Left lung (tissue), 10 donors: Measurements from ENCODE around the gene CCN6. TPM values are rescaled to one million over a fixed set of nuclear protein-coding genes. Genes with fewer than 3 reads are reported as not detected.
A peak's percentile ranks its signal among the peaks of the same experiment; 100 is the strongest.
"Not testable (repeated sequence)": the region's sequence is repeated elsewhere in the genome, so short reads cannot be mapped to it uniquely, and the experiment has no call there.

Experiments
- ATAC-seq: fragments of 200-7000 bp; cut with Tn5 transposase; one replicate; pipeline ENCODE4 v1.9.1; 2020; ENCODE audit warnings: moderate library complexity
- DNase-seq, 4 donors: peaks; one replicate each; pipeline ENCODE4 v3.0.0-alpha.2; 2013 to 2020
- H3K27ac ChIP-seq, 2 donors: fragments of 200-600 bp; sonication (generic) in 1 of 2; one replicate each; pipeline versions ENCODE4 v1.5.0 to v1.8.0; 2020 to 2021
- H3K27me3 ChIP-seq, 2 donors: fragments of 200-600 bp; sonication (generic) in 1 of 2; one replicate each; pipeline versions ENCODE4 v1.5.0 to v1.8.0; 2020 to 2021
- H3K36me3 ChIP-seq, 2 donors: fragments of 200-600 bp; sonication (generic) in 1 of 2; one replicate each; pipeline versions ENCODE4 v1.5.0 to v1.8.0; 2020 to 2021
- H3K4me1 ChIP-seq, 2 donors: fragments of 200-600 bp; one replicate each; pipeline ENCODE4 v1.8.0; 2021
- H3K4me3 ChIP-seq, 2 donors: fragments of 200-600 bp; sonication (generic) in 1 of 2; one replicate each; pipeline versions ENCODE4 v1.5.0 to v1.8.0; 2020 to 2021; ENCODE audit warnings: mild to moderate bottlenecking in 1 of 2
- H3K9me3 ChIP-seq, 2 donors: fragments of 200-600 bp; sonication (generic) in 1 of 2; one replicate each; pipeline versions ENCODE4 v1.5.0 to v1.8.0; 2020 to 2021
- CTCF ChIP-seq, 2 donors: fragments of 200-600 bp; sonication (generic) in 1 of 2; IDR thresholded peaks; one replicate each; pipeline versions ENCODE4 v1.5.0 to v1.8.0; 2021; ENCODE audit warnings: antibody characterized with exemption in 2 of 2
- intact Hi-C, 2 donors: fragments of 100-400 bp; cut with DNase I; formaldehyde crosslinking; loops; one replicate each; pipeline versions ENCODE4 v1.11.2 to v1.14.2; 2022
- polyA plus RNA-seq, 6 donors: library from polyadenylated mRNA; unstranded; fragments of 120-200 nt; gene quantifications; one replicate each; pipeline ENCODE4 v1.2.1, GENCODE V29; 2013; ENCODE audit not compliant: insufficient read length in 6 of 6
- total RNA-seq, 2 donors: library from RNA; stranded (reverse); fragmentation: NEBNext Ultra II Directional; extraction: Animal tissue kit (Norgen Biotek cat#: 25700); gene quantifications; one replicate each; pipeline ENCODE4 v1.2.1, GENCODE V29; 2021
- donor health status: DM: no; HTN: yes; CAD: no.
- donor health status: DM: no; HTN: no; CAD: no.

Gene CCN6
- total and polyA plus RNA-seq, 8 donors = 0.21 to 0.55 (median 0.37) TPM; not detected in 2

GRCh38 chr6:112041535-112041934, 12.4 kb upstream of the CCN6 start:
- Histone ChIP-seq H3K9me3 (no peaks in the 10 kb centered on the region), H3K4me3 (no peak overlapping the region), H3K4me1 (peaks cover 0 to 6% of the 10 kb centered on the region in 2 donors), H3K27me3 (no peaks in the 10 kb centered on the region), H3K27ac (no peak overlapping the region), H3K36me3 (no peaks in the 10 kb centered on the region)
- ATAC-seq (no peak), DNase-seq (no peak)
- intact Hi-C loops = loop anchor here in 1 of 2 donors (5.0 kb wide), 1 partner anchor 334 kb away; no protein-coding TSS in a partner anchor
- TF ChIP-seq CTCF (IDR thresholded peaks at IDR 0.05) = no peak

- peak; percentile 99 for ATAC-seq
- no peaks in the 10 kb centered on the region for H3K36me3 ChIP-seq
- H3K4me3 ChIP-seq = peak overlapping the region; percentile 43 to 56
- no peaks in the 10 kb centered on the region for H3K27me3 ChIP-seq
- peak; percentile 90 to 97 (median 93) for DNase-seq
- no peaks in the 10 kb centered on the region for H3K9me3 ChIP-seq
- peaks cover 0 to 2% of the 10 kb centered on the region in 2 donors for H3K4me1 ChIP-seq
- peak; percentile 96 to 97 for TF ChIP-seq CTCF (IDR thresholded peaks at IDR 0.05)
- peak overlapping the region; percentile 82 to 86 for H3K27ac ChIP-seq
- intact Hi-C loops = loop anchor here in 1 of 2 donors (5.0 kb wide), 1 partner anchor 336 kb away; no protein-coding TSS in a partner anchor
Measured at GRCh38 chr6:112043032-112044007, 10.6 kb upstream of the CCN6 start.

DNA sequence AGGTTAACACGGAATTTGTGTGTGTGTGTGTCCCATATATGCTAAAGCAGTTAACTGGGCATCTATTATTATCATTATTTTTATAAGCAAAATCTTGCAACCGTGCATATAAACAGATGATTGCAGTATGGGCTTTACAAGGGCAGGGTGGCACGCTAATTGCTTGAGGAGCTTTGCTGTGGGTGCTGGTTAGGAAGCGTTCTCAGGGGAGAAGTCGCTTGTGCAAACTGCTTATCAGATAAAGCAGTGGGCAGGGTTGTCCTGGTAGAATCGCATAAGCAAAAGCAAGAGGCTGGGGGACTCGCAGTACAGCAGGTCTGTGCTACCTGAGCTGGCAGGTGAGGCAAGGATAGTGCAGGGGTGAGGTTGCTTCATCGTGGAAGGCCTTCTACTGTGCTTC, 9.7 kb upstream of the CCN6 start:
- H3K36me3 ChIP-seq = no peaks in the 10 kb centered on the region
- intact Hi-C loops = loop anchor here in 1 of 2 donors (5.0 kb wide), 1 partner anchor 337 kb away; no protein-coding TSS in a partner anchor
- no peak for TF ChIP-seq CTCF (IDR thresholded peaks at IDR 0.05)
- no peaks in the 10 kb centered on the region for H3K4me1 ChIP-seq
- peak overlapping the region in 1 of 2 donors; percentile 86 for H3K27ac ChIP-seq
- H3K9me3 ChIP-seq = no peaks in the 10 kb centered on the region
- no peaks in the 10 kb centered on the region for H3K27me3 ChIP-seq
- DNase-seq = no peak
- ATAC-seq = no peak
- no peak overlapping the region for H3K4me3 ChIP-seq

GRCh38 chr6:112044856-112045255, 9.0 kb upstream of the CCN6 start:
- no peak for TF ChIP-seq CTCF (IDR thresholded peaks at IDR 0.05)
- no peak for DNase-seq
- Histone ChIP-seq H3K9me3 (no peaks in the 10 kb centered on the region), H3K27me3 (no peaks in the 10 kb centered on the region), H3K4me1 (no peaks in the 10 kb centered on the region), H3K4me3 (no peak overlapping the region), H3K27ac (no peak overlapping the region), H3K36me3 (no peaks in the 10 kb centered on the region)
- intact Hi-C loops = loop anchor here in 1 of 2 donors (5.0 kb wide), 1 partner anchor 338 kb away; no protein-coding TSS in a partner anchor
- no peak for ATAC-seq

DNA sequence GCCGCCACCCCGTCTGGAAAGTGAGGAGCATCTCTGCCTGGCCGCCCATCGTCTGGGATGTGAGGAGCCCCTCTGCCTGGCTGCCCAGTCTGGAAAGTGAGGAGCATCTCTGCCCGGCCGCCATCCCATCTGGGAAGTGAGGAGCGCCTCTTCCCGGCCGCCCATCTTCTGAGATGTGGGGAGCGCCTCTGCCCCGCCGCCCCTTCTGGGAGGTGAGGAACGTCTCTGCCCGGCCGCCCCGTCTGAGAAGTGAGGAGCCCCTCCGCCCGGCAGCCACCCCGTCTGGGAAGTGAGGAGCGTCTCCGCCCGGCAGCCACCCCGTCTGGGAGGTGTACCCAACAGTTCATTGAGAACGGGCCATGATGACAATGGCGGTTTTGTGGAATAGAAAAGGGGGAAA, 6.4 kb upstream of the CCN6 start:
- ATAC-seq, H3K27ac ChIP-seq, H3K36me3 ChIP-seq, H3K4me1 ChIP-seq, H3K27me3 ChIP-seq, H3K4me3 ChIP-seq, H3K9me3 ChIP-seq, intact Hi-C loops, DNase-seq: not testable (repeated sequence)
